Endothelial cell of umbilical vein (primary cell): Measurements from ENCODE around the gene TEX22. TPM values are rescaled to one million over a fixed set of nuclear protein-coding genes. Genes with fewer than 3 reads are reported as not detected.

Experiments used
- BruUV-seq: library from RNA; stranded (reverse); fragments of 400-500 nt; replicated peaks from 2 replicates; lab custom pipeline; 2021; lab: Mats Ljungman, UMichigan
- CTCF ChIA-PET: fragments of 300-600, 350-600 bp; sonication (Branson Sonifier 250); formaldehyde crosslinking; loops from one replicate; lab custom pipeline; 2021; ENCODE audit warnings: antibody characterized with exemption, inconsistent platforms; lab: Charles Lee
- POLR2A ChIA-PET: fragments of 300-600, 350-600 bp; sonication (Branson Sonifier 250); formaldehyde crosslinking; loops from one replicate; lab custom pipeline; 2021; ENCODE audit warnings: antibody characterized with exemption, inconsistent platforms; lab: Charles Lee
- DNase-seq: peaks from one replicate; pipeline ENCODE4 v3.0.0-alpha.2; 2011; ENCODE audit warnings: low read depth, low spot score
- FAIRE-seq: peaks from 2 replicates; lab custom pipeline; 2011; peaks lifted over from hg19 to GRCh38; lab: Jason Lieb, UNC
- H2AFZ ChIP-seq: 2 replicates; pipeline ENCODE4 v1.6.0; 2012; ENCODE audit warnings: low read depth, low read length, control low read depth, inconsistent platforms
- H3K27ac ChIP-seq: 2 replicates; pipeline ENCODE4 v1.5.1; 2011; ENCODE audit warnings: low read depth, mild to moderate bottlenecking, control low read depth, low read length, moderate library complexity; ENCODE audit not compliant: insufficient read depth
- H3K27me3 ChIP-seq, 2 experiments: 2 replicates each; pipeline versions ENCODE4 v1.6.0 to v1.6.1; 2011; ENCODE audit warnings: low read length in 2 of 2, mixed read lengths in 1 of 2; ENCODE audit not compliant: control insufficient read depth in 2 of 2, insufficient read depth in 2 of 2
- H3K36me3 ChIP-seq, 2 experiments: 2 replicates in 1 of 2; 3 replicates in 1 of 2; pipeline ENCODE4 v1.5.1; 2011; ENCODE audit warnings: low read length in 2 of 2, mild to moderate bottlenecking in 1 of 2, moderate library complexity in 1 of 2; ENCODE audit not compliant: control insufficient read depth in 2 of 2, insufficient read depth in 2 of 2; ENCODE audit errors: extremely low read depth in 1 of 2
- H3K4me1 ChIP-seq: 3 replicates; pipeline ENCODE4 v1.5.1; 2011; ENCODE audit warnings: mild to moderate bottlenecking, low read length; ENCODE audit not compliant: control insufficient read depth, insufficient read depth; ENCODE audit errors: extremely low read depth
- H3K4me2 ChIP-seq: 2 replicates; pipeline ENCODE4 v1.6.1; 2011; ENCODE audit warnings: low read length, control low read depth, mixed read lengths; ENCODE audit not compliant: insufficient read depth
- H3K4me3 ChIP-seq, 3 experiments: fragments of 200-600 bp in 1 of 3; sonication (generic), shearing (Covaris generic) in 1 of 3; replicated peaks in 1 of 3; 2 replicates each; pipeline ENCODE4 v1.5.1; 2011 to 2016; ENCODE audit warnings: control low read depth in 3 of 3, low read length in 3 of 3, mild to moderate bottlenecking in 2 of 3, inconsistent platforms in 1 of 3, low read depth in 1 of 3, moderate library complexity in 1 of 3; ENCODE audit not compliant: insufficient read depth in 1 of 3
- H3K79me2 ChIP-seq: 2 replicates; pipeline ENCODE4 v1.6.0; 2012; ENCODE audit warnings: low read length, inconsistent platforms; ENCODE audit not compliant: control insufficient read depth, insufficient read depth
- H3K9ac ChIP-seq: replicated peaks from 2 replicates; pipeline ENCODE3; 2011; ENCODE audit warnings: low read length, control low read depth; ENCODE audit not compliant: insufficient read depth; ENCODE audit errors: extremely low read depth
- H3K9me1 ChIP-seq: replicated peaks from 3 replicates; pipeline ENCODE4 v1.6.0; 2011; ENCODE audit warnings: mild to moderate bottlenecking, low read length; ENCODE audit not compliant: control insufficient read depth, insufficient read depth; ENCODE audit errors: extremely low read depth
- H3K9me3 ChIP-seq: replicated peaks from 2 replicates; pipeline ENCODE4 v1.5.1; 2012; ENCODE audit warnings: low read length, inconsistent platforms; ENCODE audit not compliant: control insufficient read depth, insufficient read depth
- H4K20me1 ChIP-seq: replicated peaks from 2 replicates; pipeline ENCODE3; 2011; ENCODE audit warnings: mild to moderate bottlenecking, low read length; ENCODE audit not compliant: control insufficient read depth, insufficient read depth; ENCODE audit errors: extremely low read depth
- FOS ChIP-seq: IDR thresholded peaks from 2 replicates; pipeline ENCODE4 v1.6.1; 2011; ENCODE audit warnings: mild to moderate bottlenecking, low read length, moderate library complexity, borderline replicate concordance; ENCODE audit not compliant: insufficient read depth
- GATA2 ChIP-seq: IDR thresholded peaks from 2 replicates; pipeline ENCODE4 v1.7.0; 2011; ENCODE audit warnings: low read depth, mild to moderate bottlenecking, moderate library complexity, mixed read lengths, low read length; ENCODE audit not compliant: insufficient read length, insufficient read depth
- MAX ChIP-seq: IDR thresholded peaks from 2 replicates; pipeline ENCODE4 v1.6.1; 2011; ENCODE audit not compliant: insufficient read depth, insufficient read length
- MYC ChIP-seq: IDR thresholded peaks from one replicate; pipeline ENCODE4 v1.6.1; 2011; ENCODE audit warnings: mild to moderate bottlenecking, low read depth, low read length
- POLR2A ChIP-seq: IDR thresholded peaks from 2 replicates; pipeline ENCODE4 v1.6.1; 2012; ENCODE audit warnings: low read depth, mild to moderate bottlenecking, control low read depth, low read length
- dilution Hi-C: fragments of 300-500 bp; cut with MboI; formaldehyde crosslinking; loops from one replicate; pipeline ENCODE4 v1.15.0; 2019; ENCODE audit warnings: low sequenced_read_pairs; ENCODE audit not compliant: extremely low pct_ligation_motif_present
- intact Hi-C: fragments of 100-400 bp; cut with micrococcal nuclease; formaldehyde crosslinking; loops from one replicate; pipeline ENCODE4 v1.10.0; 2022
- polyA plus RNA-seq, 4 experiments: library from polyadenylated mRNA; depleted of rRNA in 3 of 4; stranded (reverse) in 3 of 4; unstranded in 1 of 4; fragments of >200 nt; gene quantifications; 2 replicates each; pipeline versions ENCODE4 v1.2.1 to v1.2.3, GENCODE V29; 2011 to 2012; ENCODE audit warnings: missing spikeins in 1 of 4
- total RNA-seq: library from RNA; stranded (reverse); gene quantifications from 2 replicates; pipeline ENCODE4 v1.2.3, GENCODE V29; 2021
- TF ChIP-seq, protein P1 (sequence below), 2 donors: IDR thresholded peaks; 1 replicate in 1 of 2; 2 replicates in 1 of 2; pipeline ENCODE4 v1.5.1; 2011; ENCODE audit warnings: low read length in 2 of 2, mild to moderate bottlenecking in 2 of 2, moderate library complexity in 2 of 2, control low read depth in 1 of 2, inconsistent platforms in 1 of 2, low read depth in 1 of 2; ENCODE audit not compliant: insufficient read depth in 1 of 2; ENCODE audit errors: extremely low read depth in 1 of 2

TEX22 gene
- total and polyA plus RNA-seq, 2 donors (not counting 3 experiments of a cell fraction or from before 2014, with no cell fraction given), result 0.06 to 1.1 TPM

- Histone ChIP-seq H3K4me1 (peaks cover 18% of the 10 kb centered on the region), H3K36me3 (peaks cover 0 to 10% of the 10 kb centered on the region in 2 experiments), H3K4me3 (no peak overlapping the region), H4K20me1 (no peaks in the 10 kb centered on the region), H3K79me2 (peaks cover 85% of the 10 kb centered on the region), H3K9ac (no peak overlapping the region), H3K9me1 (no peaks in the 10 kb centered on the region), H3K9me3 (no peaks in the 10 kb centered on the region), H3K27ac (no peak overlapping the region), H2AFZ (no peak overlapping the region), H3K27me3 (no peaks in the 10 kb centered on the region), H3K4me2 (no peak overlapping the region)
- TF ChIP-seq FOS (no peak), MYC (no peak)
- intact Hi-C loops (no loop called here), dilution Hi-C loops (no loop called here)
- no TSS peak for BruUV-seq
- FAIRE-seq (peak; percentile 4), DNase-seq (no peak)
- POLR2A ChIA-PET, result no interaction called here
- CTCF ChIA-PET, result no interaction called here
Measured at GRCh38 chr14:105423488-105424195, 25.3 kb downstream of the TEX22 start.

GRCh38 chr14:105424861-105425260 lies 26.5 kb downstream of the TEX22 start:
- Histone ChIP-seq H3K9me1 (no peaks in the 10 kb centered on the region), H4K20me1 (no peaks in the 10 kb centered on the region), H3K9ac (no peak overlapping the region), H3K4me3 (no peak overlapping the region), H3K36me3 (peaks cover 0 to 10% of the 10 kb centered on the region in 2 experiments), H3K27ac (no peak overlapping the region), H3K4me2 (no peak overlapping the region), H3K79me2 (peaks cover 85% of the 10 kb centered on the region), H3K9me3 (no peaks in the 10 kb centered on the region), H2AFZ (no peak overlapping the region), H3K27me3 (no peaks in the 10 kb centered on the region), H3K4me1 (peaks cover 17% of the 10 kb centered on the region)
- no peak for DNase-seq
- dilution Hi-C loops (no loop called here), intact Hi-C loops (no loop called here)
- FAIRE-seq, result no peak
- TF ChIP-seq MYC (no peak), POLR2A (no peak), MAX (no peak), FOS (no peak), GATA2 (no peak)
- TF ChIP-seq, protein P1, sequence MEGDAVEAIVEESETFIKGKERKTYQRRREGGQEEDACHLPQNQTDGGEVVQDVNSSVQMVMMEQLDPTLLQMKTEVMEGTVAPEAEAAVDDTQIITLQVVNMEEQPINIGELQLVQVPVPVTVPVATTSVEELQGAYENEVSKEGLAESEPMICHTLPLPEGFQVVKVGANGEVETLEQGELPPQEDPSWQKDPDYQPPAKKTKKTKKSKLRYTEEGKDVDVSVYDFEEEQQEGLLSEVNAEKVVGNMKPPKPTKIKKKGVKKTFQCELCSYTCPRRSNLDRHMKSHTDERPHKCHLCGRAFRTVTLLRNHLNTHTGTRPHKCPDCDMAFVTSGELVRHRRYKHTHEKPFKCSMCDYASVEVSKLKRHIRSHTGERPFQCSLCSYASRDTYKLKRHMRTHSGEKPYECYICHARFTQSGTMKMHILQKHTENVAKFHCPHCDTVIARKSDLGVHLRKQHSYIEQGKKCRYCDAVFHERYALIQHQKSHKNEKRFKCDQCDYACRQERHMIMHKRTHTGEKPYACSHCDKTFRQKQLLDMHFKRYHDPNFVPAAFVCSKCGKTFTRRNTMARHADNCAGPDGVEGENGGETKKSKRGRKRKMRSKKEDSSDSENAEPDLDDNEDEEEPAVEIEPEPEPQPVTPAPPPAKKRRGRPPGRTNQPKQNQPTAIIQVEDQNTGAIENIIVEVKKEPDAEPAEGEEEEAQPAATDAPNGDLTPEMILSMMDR (IDR thresholded peaks at IDR 0.05; ENCODE audit: extremely low read depth in 1 of 2, insufficient read depth in 1 of 2, low read depth in 1 of 2, low read length in 2 of 2), result no peak
- ChIA-PET POLR2A (no interaction called here), CTCF (no interaction called here)
- no TSS peak for BruUV-seq
